Measurements from ENCODE around the gene PIGS. TPM values are rescaled to one million over a fixed set of nuclear protein-coding genes. Genes with fewer than 3 reads are reported as not detected.

PIGS gene
- total and polyA plus RNA-seq, 2 of the 13 experiments (the other 11 are each of a cell fraction or from before 2014, with no cell fraction given), result 31.7 to 42.6 TPM

- no peak for TF ChIP-seq NAIF1 (CRISPR knock-in tag; IDR thresholded peaks at IDR 0.05; ENCODE audit: borderline replicate concordance)
- TF ChIP-seq RARA (CRISPR knock-in tag; IDR thresholded peaks at IDR 0.05), result no peak
- no peak for TF ChIP-seq ZNF207 (IDR thresholded peaks at IDR 0.05; ENCODE audit: borderline replicate concordance)
- TF ChIP-seq, protein P1, sequence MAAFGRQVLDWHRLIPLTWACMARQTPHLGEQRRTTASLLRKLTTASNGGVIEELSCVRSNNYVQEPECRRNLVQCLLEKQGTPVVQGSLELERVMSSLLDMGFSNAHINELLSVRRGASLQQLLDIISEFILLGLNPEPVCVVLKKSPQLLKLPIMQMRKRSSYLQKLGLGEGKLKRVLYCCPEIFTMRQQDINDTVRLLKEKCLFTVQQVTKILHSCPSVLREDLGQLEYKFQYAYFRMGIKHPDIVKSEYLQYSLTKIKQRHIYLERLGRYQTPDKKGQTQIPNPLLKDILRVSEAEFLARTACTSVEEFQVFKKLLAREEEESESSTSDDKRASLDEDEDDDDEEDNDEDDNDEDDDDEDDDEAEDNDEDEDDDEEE (CRISPR knock-in tag; IDR thresholded peaks at IDR 0.05), result peak; percentile 38; the same call in 1 of the 2 replicates
- TF ChIP-seq ZNF326 (CRISPR knock-in tag; IDR thresholded peaks at IDR 0.05; ENCODE audit: borderline replicate concordance), result no peak
- no peak for TF ChIP-seq TEF (CRISPR knock-in tag; IDR thresholded peaks at IDR 0.05)
- no peak for TF ChIP-seq ZNF354B (CRISPR knock-in tag; IDR thresholded peaks at IDR 0.05)
- no peak for TF ChIP-seq HMG20A (CRISPR knock-in tag; IDR thresholded peaks at IDR 0.05; ENCODE audit: borderline replicate concordance)
- no peak for TF ChIP-seq ZNF691 (CRISPR knock-in tag; IDR thresholded peaks at IDR 0.05; ENCODE audit: borderline replicate concordance, low read depth)
- no peak for TF ChIP-seq XBP1 (CRISPR knock-in tag; IDR thresholded peaks at IDR 0.05)
- TF ChIP-seq ZNF20 (CRISPR knock-in tag; IDR thresholded peaks at IDR 0.05), result no peak
- TF ChIP-seq KLF11 (CRISPR knock-in tag; IDR thresholded peaks at IDR 0.05), result no peak
- TF ChIP-seq, protein P2, sequence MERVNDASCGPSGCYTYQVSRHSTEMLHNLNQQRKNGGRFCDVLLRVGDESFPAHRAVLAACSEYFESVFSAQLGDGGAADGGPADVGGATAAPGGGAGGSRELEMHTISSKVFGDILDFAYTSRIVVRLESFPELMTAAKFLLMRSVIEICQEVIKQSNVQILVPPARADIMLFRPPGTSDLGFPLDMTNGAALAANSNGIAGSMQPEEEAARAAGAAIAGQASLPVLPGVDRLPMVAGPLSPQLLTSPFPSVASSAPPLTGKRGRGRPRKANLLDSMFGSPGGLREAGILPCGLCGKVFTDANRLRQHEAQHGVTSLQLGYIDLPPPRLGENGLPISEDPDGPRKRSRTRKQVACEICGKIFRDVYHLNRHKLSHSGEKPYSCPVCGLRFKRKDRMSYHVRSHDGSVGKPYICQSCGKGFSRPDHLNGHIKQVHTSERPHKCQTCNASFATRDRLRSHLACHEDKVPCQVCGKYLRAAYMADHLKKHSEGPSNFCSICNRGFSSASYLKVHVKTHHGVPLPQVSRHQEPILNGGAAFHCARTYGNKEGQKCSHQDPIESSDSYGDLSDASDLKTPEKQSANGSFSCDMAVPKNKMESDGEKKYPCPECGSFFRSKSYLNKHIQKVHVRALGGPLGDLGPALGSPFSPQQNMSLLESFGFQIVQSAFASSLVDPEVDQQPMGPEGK (CRISPR knock-in tag; IDR thresholded peaks at IDR 0.05), result peak; percentile 13; the same call in 1 of the 2 replicates
- TF ChIP-seq, protein P3, sequence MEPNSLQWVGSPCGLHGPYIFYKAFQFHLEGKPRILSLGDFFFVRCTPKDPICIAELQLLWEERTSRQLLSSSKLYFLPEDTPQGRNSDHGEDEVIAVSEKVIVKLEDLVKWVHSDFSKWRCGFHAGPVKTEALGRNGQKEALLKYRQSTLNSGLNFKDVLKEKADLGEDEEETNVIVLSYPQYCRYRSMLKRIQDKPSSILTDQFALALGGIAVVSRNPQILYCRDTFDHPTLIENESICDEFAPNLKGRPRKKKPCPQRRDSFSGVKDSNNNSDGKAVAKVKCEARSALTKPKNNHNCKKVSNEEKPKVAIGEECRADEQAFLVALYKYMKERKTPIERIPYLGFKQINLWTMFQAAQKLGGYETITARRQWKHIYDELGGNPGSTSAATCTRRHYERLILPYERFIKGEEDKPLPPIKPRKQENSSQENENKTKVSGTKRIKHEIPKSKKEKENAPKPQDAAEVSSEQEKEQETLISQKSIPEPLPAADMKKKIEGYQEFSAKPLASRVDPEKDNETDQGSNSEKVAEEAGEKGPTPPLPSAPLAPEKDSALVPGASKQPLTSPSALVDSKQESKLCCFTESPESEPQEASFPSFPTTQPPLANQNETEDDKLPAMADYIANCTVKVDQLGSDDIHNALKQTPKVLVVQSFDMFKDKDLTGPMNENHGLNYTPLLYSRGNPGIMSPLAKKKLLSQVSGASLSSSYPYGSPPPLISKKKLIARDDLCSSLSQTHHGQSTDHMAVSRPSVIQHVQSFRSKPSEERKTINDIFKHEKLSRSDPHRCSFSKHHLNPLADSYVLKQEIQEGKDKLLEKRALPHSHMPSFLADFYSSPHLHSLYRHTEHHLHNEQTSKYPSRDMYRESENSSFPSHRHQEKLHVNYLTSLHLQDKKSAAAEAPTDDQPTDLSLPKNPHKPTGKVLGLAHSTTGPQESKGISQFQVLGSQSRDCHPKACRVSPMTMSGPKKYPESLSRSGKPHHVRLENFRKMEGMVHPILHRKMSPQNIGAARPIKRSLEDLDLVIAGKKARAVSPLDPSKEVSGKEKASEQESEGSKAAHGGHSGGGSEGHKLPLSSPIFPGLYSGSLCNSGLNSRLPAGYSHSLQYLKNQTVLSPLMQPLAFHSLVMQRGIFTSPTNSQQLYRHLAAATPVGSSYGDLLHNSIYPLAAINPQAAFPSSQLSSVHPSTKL (CRISPR knock-in tag; IDR thresholded peaks at IDR 0.05), result 0 out of 2 replicates have a peak, but pooled peaks have one; percentile 8
- TF ChIP-seq ZSCAN25 (CRISPR knock-in tag; IDR thresholded peaks at IDR 0.05), result no peak
- TF ChIP-seq ETV5 (CRISPR knock-in tag; IDR thresholded peaks at IDR 0.05; ENCODE audit: borderline replicate concordance), result no peak
- TF ChIP-seq KDM4B (CRISPR knock-in tag; IDR thresholded peaks at IDR 0.05), result no peak
- TF ChIP-seq ZFP91 (CRISPR knock-in tag; IDR thresholded peaks at IDR 0.05; ENCODE audit: borderline replicate concordance), result peak; percentile 57; the same call in 1 of the 2 replicates
- TF ChIP-seq ZNF605 (CRISPR knock-in tag; IDR thresholded peaks at IDR 0.05), result peak; percentile 55
- no peak for TF ChIP-seq ZNF292 (CRISPR knock-in tag; IDR thresholded peaks at IDR 0.05; ENCODE audit: borderline replicate concordance, low read depth)
Measured at GRCh38 chr17:28598799-28599310, 27.5 kb upstream of the PIGS start, which contains the start of gene SPAG5 (continued).
